GM06990 (cell line): ENCODE results near the gene ATL1.

ENCODE experiments used
- DNase-seq: peaks from one replicate; pipeline ENCODE4 v3.0.0-alpha.2; 2011; ENCODE audit not compliant: insufficient read length; ENCODE audit errors: extremely low read depth
- H3K27me3 ChIP-seq: replicated peaks from 2 replicates; pipeline ENCODE4 v1.6.0; 2011; ENCODE audit warnings: low read length; ENCODE audit not compliant: control insufficient read depth, insufficient read depth
- H3K36me3 ChIP-seq: 2 replicates; pipeline ENCODE4 v1.5.1; 2011; ENCODE audit warnings: low read length; ENCODE audit not compliant: control insufficient read depth, insufficient read depth
- H3K4me3 ChIP-seq: replicated peaks from 2 replicates; pipeline ENCODE4 v1.5.1; 2011; ENCODE audit warnings: low read depth, mild to moderate bottlenecking, control low read depth, low read length
- TF ChIP-seq, protein P1 (sequence below): IDR thresholded peaks from 2 replicates; pipeline ENCODE4 v1.5.1; 2011; ENCODE audit warnings: low read length, control low read depth, mild to moderate bottlenecking, inconsistent platforms; ENCODE audit not compliant: insufficient read depth, poor library complexity, severe bottlenecking

The ATL1 gene

DNA sequence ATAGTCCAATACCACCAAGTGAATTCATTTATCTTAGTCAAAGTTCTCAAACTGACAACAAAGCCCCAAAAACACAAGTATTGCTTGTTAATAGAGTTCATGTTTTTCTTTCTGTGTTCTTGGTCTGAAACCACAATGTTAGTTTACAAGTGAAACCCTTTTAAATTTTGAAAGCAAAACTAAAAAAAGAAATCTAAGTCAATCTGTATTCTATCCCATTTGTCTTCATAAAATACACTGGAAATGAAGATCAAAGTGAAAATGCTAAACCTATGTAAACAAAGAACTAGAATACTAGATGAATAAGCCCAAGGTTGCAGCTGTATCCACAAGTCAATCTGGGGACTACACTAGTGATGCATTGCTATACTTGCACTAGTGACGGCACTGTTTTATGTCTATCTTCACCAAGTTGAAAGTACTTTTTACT, 38.0 kb upstream of the ATL1 start:
- no peaks in the 10 kb centered on the region for H3K36me3 ChIP-seq
- no peaks in the 10 kb centered on the region for H3K27me3 ChIP-seq
- H3K4me3 ChIP-seq = peak overlapping the region; percentile 39
- TF ChIP-seq, protein P1, sequence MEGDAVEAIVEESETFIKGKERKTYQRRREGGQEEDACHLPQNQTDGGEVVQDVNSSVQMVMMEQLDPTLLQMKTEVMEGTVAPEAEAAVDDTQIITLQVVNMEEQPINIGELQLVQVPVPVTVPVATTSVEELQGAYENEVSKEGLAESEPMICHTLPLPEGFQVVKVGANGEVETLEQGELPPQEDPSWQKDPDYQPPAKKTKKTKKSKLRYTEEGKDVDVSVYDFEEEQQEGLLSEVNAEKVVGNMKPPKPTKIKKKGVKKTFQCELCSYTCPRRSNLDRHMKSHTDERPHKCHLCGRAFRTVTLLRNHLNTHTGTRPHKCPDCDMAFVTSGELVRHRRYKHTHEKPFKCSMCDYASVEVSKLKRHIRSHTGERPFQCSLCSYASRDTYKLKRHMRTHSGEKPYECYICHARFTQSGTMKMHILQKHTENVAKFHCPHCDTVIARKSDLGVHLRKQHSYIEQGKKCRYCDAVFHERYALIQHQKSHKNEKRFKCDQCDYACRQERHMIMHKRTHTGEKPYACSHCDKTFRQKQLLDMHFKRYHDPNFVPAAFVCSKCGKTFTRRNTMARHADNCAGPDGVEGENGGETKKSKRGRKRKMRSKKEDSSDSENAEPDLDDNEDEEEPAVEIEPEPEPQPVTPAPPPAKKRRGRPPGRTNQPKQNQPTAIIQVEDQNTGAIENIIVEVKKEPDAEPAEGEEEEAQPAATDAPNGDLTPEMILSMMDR = no peak
- DNase-seq = peak; percentile 61

DNA sequence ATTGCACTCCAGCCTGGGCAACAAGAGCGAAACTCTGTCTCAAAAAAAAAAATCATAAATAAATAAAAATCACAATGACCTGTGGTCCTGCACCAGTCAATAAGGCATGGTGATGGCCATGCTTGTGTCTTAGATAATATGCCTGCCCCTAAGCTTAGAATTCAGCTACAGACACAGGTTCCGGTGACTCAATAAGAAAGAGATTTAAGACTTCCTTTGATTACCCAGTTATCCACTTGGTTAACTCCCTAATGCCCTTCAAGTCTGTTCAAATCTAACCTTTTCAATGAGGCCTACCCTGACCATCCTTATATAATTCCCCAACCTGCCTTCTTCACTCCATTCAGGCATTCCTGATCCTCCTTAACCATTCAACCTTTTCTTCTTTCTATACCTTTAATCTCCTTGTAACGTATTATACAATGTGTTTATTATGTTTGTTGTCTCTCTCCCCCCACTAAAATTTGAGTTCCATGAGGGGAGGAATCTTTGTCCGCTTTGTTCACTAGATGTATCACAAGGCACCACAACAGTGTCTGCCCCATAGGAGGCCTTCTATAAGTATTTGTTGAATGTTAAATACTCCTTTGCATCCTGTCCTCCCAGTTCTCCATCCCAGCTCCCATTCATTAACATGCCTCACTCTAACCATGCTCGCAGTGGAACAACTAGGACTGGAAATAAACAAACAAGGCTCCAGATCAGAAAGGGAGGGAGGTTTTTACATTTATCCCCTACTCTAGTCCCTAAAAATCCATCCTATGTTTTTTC, 36.5 kb upstream of the ATL1 start:
- Histone ChIP-seq H3K27me3 (no peaks in the 10 kb centered on the region), H3K36me3 (no peaks in the 10 kb centered on the region), H3K4me3 (no peak overlapping the region)
- TF ChIP-seq, protein P1 = no peak
- DNase-seq = no peak

DNA sequence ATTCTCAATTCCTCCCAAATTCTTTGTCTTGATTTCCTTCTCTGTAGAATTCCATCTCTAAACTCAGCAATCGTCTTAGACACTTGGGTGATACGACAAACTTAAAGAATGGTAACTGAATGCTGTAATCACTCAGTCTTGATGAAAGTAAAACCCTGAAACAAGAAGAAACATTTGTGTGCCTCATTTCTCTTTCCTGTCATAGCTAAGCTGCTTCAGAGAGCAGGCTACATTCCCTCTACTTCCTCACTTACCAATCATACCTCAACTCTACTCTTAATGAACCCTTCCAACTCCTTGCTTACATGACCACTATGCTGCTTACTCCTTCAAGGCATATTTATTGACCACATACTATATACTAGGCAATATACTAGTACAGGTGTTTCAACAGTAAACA, 35.9 kb upstream of the ATL1 start:
- H3K27me3 ChIP-seq = no peaks in the 10 kb centered on the region
- DNase-seq = no peak
- H3K36me3 ChIP-seq = no peaks in the 10 kb centered on the region
- TF ChIP-seq, protein P1 = no peak
- H3K4me3 ChIP-seq = no peak overlapping the region

DNA sequence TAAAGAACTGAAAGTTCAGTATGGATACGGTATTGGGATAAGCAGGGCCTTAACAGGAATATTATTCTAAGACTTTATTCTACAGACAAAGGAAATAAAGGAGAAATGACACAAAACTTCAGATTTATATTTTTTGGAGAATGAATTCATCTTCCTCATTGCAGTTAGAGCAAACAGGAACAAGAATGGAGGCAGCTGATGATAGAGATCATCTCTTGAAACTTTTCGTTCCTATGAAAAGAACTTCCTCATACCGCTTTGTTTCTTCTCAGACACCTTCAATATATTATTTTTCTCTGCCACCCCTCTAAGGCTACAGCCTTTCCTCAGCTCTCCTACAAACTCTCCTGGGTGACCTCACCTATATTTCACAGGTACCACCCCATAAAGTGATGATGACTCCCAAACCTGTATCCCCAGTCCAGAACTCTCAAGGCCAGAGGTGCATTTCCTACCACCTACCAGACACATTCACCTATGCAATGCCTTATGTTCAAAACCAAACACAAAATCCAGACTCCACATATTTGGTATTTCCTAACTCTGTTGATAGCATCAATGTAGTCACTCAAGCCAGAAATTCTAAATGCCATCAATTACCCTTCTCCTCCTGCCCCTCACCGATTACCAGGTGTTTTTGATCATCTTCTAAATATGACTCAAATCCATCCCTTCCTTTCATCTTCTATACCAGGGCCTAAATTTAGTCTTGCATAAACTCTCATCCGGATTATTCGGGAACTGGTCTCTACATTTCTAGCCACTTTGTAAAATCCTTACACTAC, 35.0 kb upstream of the ATL1 start:
- Histone ChIP-seq H3K36me3 (no peaks in the 10 kb centered on the region), H3K4me3 (no peak overlapping the region), H3K27me3 (no peaks in the 10 kb centered on the region)
- TF ChIP-seq, protein P1 = no peak
- no peak for DNase-seq

DNA sequence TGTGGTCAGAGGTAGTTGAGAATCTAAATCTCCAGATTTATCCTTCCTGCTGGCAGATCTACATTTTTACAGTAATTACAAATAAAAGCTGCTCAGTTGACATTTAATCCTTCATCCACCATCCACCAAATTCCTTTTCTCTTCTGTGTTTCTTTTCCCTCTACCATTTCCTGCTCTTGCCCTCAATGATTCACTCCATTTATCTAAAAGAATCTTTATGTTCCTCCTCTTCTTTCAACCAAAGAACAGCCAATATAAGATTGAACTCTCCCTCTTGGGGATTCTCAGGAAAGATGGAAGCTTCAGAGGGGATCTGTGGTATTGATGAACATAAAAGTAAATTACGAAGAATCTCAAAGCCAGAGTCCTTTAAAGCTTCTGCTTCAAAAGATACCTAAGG, 31.9 kb upstream of the ATL1 start:
- Histone ChIP-seq H3K36me3 (no peaks in the 10 kb centered on the region), H3K4me3 (no peak overlapping the region), H3K27me3 (no peaks in the 10 kb centered on the region)
- TF ChIP-seq, protein P1 = no peak
- no peak for DNase-seq
